GM12878 (cell line): ENCODE data around the gene PROX1.

Experiments
- BCL3 ChIP-seq: IDR thresholded peaks from 2 replicates; pipeline ENCODE4 v1.6.1; 2011; ENCODE audit warnings: borderline replicate concordance, low read depth, mild to moderate bottlenecking, moderate library complexity, low read length; ENCODE audit not compliant: insufficient read depth, poor library complexity, severe bottlenecking
- CTCF ChIP-seq, 3 experiments: IDR thresholded peaks in 2 of 3; conservative IDR thresholded peaks in 1 of 3; 2 replicates each; pipeline ENCODE4 v1.5.1; 2011; ENCODE audit warnings: low read depth in 3 of 3, low read length in 3 of 3, mild to moderate bottlenecking in 3 of 3, control low read depth in 2 of 3, moderate library complexity in 2 of 3, inconsistent platforms in 1 of 3, mixed read lengths in 1 of 3; ENCODE audit not compliant: control insufficient read depth in 2 of 3, insufficient read depth in 1 of 3; ENCODE audit errors: extremely low read depth in 1 of 3
- EP300 ChIP-seq, 2 experiments: fragments of 150-350 bp in 1 of 2; IDR thresholded peaks; 2 replicates each; pipeline ENCODE4 v1.6.1; 2011 to 2012; ENCODE audit warnings: low read depth in 2 of 2, low read length in 2 of 2, borderline replicate concordance in 1 of 2, improper control_type of control experiment in 1 of 2, inconsistent platforms in 1 of 2; ENCODE audit not compliant: control insufficient read depth in 1 of 2
- EZH2 ChIP-seq: IDR thresholded peaks from 2 replicates; pipeline ENCODE4 v1.6.1; 2012; ENCODE audit warnings: low read depth, mild to moderate bottlenecking, control low read depth, inconsistent platforms, low read length, borderline replicate concordance; ENCODE audit not compliant: control insufficient read depth
- HDAC6 ChIP-seq: fragments of 200-600 bp; sonication (generic); IDR thresholded peaks from one replicate; pipeline ENCODE4 v1.8.0; 2017; ENCODE audit warnings: antibody characterized with exemption; ENCODE audit not compliant: unreplicated experiment
- SIN3A ChIP-seq: IDR thresholded peaks from 2 replicates; pipeline ENCODE4 v1.6.1; 2012; ENCODE audit warnings: low read depth, low read length, improper control_type of control experiment
- SMC3 ChIP-seq: IDR thresholded peaks from 2 replicates; pipeline ENCODE4 v1.6.1; 2011; ENCODE audit warnings: low read length, improper control_type of control experiment, borderline replicate concordance
- USF1 ChIP-seq: IDR thresholded peaks from 2 replicates; pipeline ENCODE4 v1.6.1; 2011; ENCODE audit warnings: borderline replicate concordance, low read depth, mild to moderate bottlenecking, moderate library complexity, mixed read lengths, low read length; ENCODE audit not compliant: insufficient read depth; ENCODE audit errors: extremely low read length
- ZNF384 ChIP-seq: IDR thresholded peaks from 2 replicates; pipeline ENCODE4 v1.6.1; 2012; ENCODE audit warnings: low read depth, mild to moderate bottlenecking, low read length, improper control_type of control experiment, borderline replicate concordance

- TF ChIP-seq USF1 (no peak), BCL3 (no peak), CTCF (IDR thresholded peaks at IDR 0.05 in 2 of 3, conservative IDR thresholded peaks at IDR 0.05 in 1 of 3; ENCODE audit: control insufficient read depth in 2 of 3, extremely low read depth in 1 of 3, insufficient read depth in 1 of 3, low read depth in 3 of 3, low read length in 3 of 3) (no peak), SIN3A (no peak), EZH2 (no peak), ZNF384 (no peak), EP300 (IDR thresholded peaks at IDR 0.05; ENCODE audit: borderline replicate concordance in 1 of 2, control insufficient read depth in 1 of 2, low read depth in 2 of 2, low read length in 2 of 2) (no peak), HDAC6 (no peak), SMC3 (no peak)
These were observed 15.6 kb upstream of the PROX1 start for GRCh38 chr1:213972141-213972540.
